Caco-2 (cell line): ENCODE results near the gene SMG1. TPM values are rescaled to one million over a fixed set of nuclear protein-coding genes. Genes with fewer than 3 reads are reported as not detected.
"Not testable (repeated sequence)": the region's sequence is repeated elsewhere in the genome, so short reads cannot be mapped to it uniquely, and the experiment has no call there.

ENCODE experiments used
- Bru-seq: library from RNA; stranded (reverse); fragments of 400-500 nt; gene quantifications from one replicate; lab custom pipeline; 2021; lab: Mats Ljungman, UMichigan
- BruChase-seq, 2 experiments: library from RNA; stranded (reverse); fragments of 400-500 nt; gene quantifications; one replicate each; lab custom pipeline; 2021; lab: Mats Ljungman, UMichigan
- BruUV-seq: library from RNA; stranded (reverse); fragments of 400-500 nt; replicated peaks from 2 replicates; lab custom pipeline; 2021; lab: Mats Ljungman, UMichigan
- CTCF ChIA-PET: fragments of 300-600 bp; sonication (Branson Sonifier 250); formaldehyde crosslinking; loops from one replicate; lab custom pipeline; 2022; ENCODE audit warnings: antibody characterized with exemption; lab: Charles Lee
- POLR2A ChIA-PET: fragments of 300-600 bp; sonication (Branson Sonifier 250); formaldehyde crosslinking; loops from one replicate; lab custom pipeline; 2022; ENCODE audit warnings: antibody characterized with exemption; lab: Charles Lee
- DNase-seq, 2 experiments: peaks; one replicate each; pipeline versions ENCODE4 v3.0.0 to v3.0.0-alpha.2; 2020 to 2022
- H3K27me3 ChIP-seq: replicated peaks from 2 replicates; pipeline ENCODE4 v1.6.0; 2011; ENCODE audit warnings: low read length; ENCODE audit not compliant: control insufficient read depth, insufficient read depth
- H3K36me3 ChIP-seq: 2 replicates; pipeline ENCODE4 v1.5.1; 2011; ENCODE audit warnings: low read length; ENCODE audit not compliant: control insufficient read depth, insufficient read depth
- H3K4me1 ChIP-seq: fragments of 250-450 bp; sonication (Bioruptor Pico); 2 replicates; pipeline ENCODE4 v1.5.1; 2020; ENCODE audit warnings: mild to moderate bottlenecking
- H3K4me3 ChIP-seq: 2 replicates; pipeline ENCODE4 v1.5.1; 2011; ENCODE audit warnings: low read depth, mild to moderate bottlenecking, control low read depth, low read length
- H3K9me3 ChIP-seq: fragments of 250-450 bp; sonication (Bioruptor Pico); 2 replicates; pipeline ENCODE4 v1.5.1; 2020; ENCODE audit warnings: mild to moderate bottlenecking, moderate library complexity
- H3K27ac Mint-ChIP-seq: one replicate; pipeline ENCODE4 v1.8.0; 2022; ENCODE audit warnings: mixed read lengths; ENCODE audit not compliant: unreplicated experiment
- H3K27me3 Mint-ChIP-seq: one replicate; pipeline ENCODE4 v1.8.0; 2022; ENCODE audit warnings: mixed read lengths; ENCODE audit not compliant: insufficient read depth, unreplicated experiment
- H3K36me3 Mint-ChIP-seq: one replicate; pipeline ENCODE4 v1.8.0; 2022; ENCODE audit warnings: mild to moderate bottlenecking, mixed read lengths; ENCODE audit not compliant: insufficient read depth, unreplicated experiment
- H3K4me1 Mint-ChIP-seq: one replicate; pipeline ENCODE4 v1.8.0; 2022; ENCODE audit warnings: low read depth, mixed read lengths; ENCODE audit not compliant: unreplicated experiment
- H3K4me3 Mint-ChIP-seq: one replicate; pipeline ENCODE4 v1.8.0; 2022; ENCODE audit warnings: mild to moderate bottlenecking, moderate library complexity, mixed read lengths; ENCODE audit not compliant: unreplicated experiment
- H3K9me3 Mint-ChIP-seq: one replicate; pipeline ENCODE4 v1.8.0; 2022; ENCODE audit warnings: mixed read lengths; ENCODE audit not compliant: unreplicated experiment
- CTCF ChIP-seq, 2 experiments: fragments of 200-600 bp in 1 of 2; IDR thresholded peaks; 1 replicate in 1 of 2; 2 replicates in 1 of 2; pipeline versions ENCODE4 v1.5.1 to v1.8.0; 2011 to 2022; ENCODE audit warnings: antibody characterized with exemption in 1 of 2, control low read depth in 1 of 2, inconsistent platforms in 1 of 2, low read depth in 1 of 2, low read length in 1 of 2, mild to moderate bottlenecking in 1 of 2, moderate library complexity in 1 of 2; ENCODE audit not compliant: insufficient read depth in 1 of 2, severe bottlenecking in 1 of 2, unreplicated experiment in 1 of 2
- intact Hi-C: fragments of 100-400 bp; cut with micrococcal nuclease; formaldehyde crosslinking; loops from one replicate; pipeline ENCODE4 v1.10.0; 2022; ENCODE audit not compliant: unreplicated experiment
- long read RNA-seq: library from polyadenylated mRNA; stranded (forward); transcript quantifications from one replicate; pipeline ENCODE4 v2.0.0, GENCODE V29; 2022
- total RNA-seq: library from RNA; stranded (reverse); gene quantifications from 2 replicates; pipeline ENCODE4 v1.2.3, GENCODE V29; 2022

Gene SMG1
- total RNA-seq (79.1 and 80.2 TPM in 2 replicates), Bru-seq, nascent RNA (percentile 86 among the genes with signal in this experiment), BruChase-seq, experiment 1, labeled RNA remaining after a 2-hour chase (percentile 93 among the genes with signal in this experiment), BruChase-seq, experiment 2, labeled RNA remaining after a 6-hour chase (percentile 95 among the genes with signal in this experiment)
- long read RNA-seq, partial matches to known transcripts: 2 of 12 reads
- long read RNA-seq, other reads (novel, unspliced or antisense): 9 of 12 reads

- peak within 1 kb of the TSS; percentile 100 for H3K27ac Mint-ChIP-seq
- POLR2A ChIA-PET: interaction anchor here (0.6 to 1.2 kb wide), 5 partner anchors 14 to 136 kb away, joined by 3 to 8 read pairs (median 3); partner anchors contain the start of genes ARL6IP1 and RPS15A
- DNase-seq: peak; percentile 96 to 98
- H3K27me3 Mint-ChIP-seq, H3K36me3 ChIP-seq, H3K9me3 Mint-ChIP-seq, BruUV-seq, H3K4me1 ChIP-seq, H3K4me1 Mint-ChIP-seq, H3K27me3 ChIP-seq, CTCF ChIA-PET, H3K9me3 ChIP-seq: not testable (repeated sequence)
- intact Hi-C loops: loop anchor here (1.0 to 2.0 kb wide), 2 partner anchors 43 to 136 kb away; partner anchors contain the start of gene RPS15A
- peaks cover 14% of the 10 kb centered on the region for H3K36me3 Mint-ChIP-seq
- H3K4me3 ChIP-seq: peak within 1 kb of the TSS; percentile 75
- H3K4me3 Mint-ChIP-seq: peak within 1 kb of the TSS; percentile 97
Observed at GRCh38 chr16:18925986-18926865, at the start of gene SMG1. Gene SMG1, minus strand, starts transcription at chr16:18926408. Its CDS starts 367 bp downstream, at chr16:18926041.

DNA sequence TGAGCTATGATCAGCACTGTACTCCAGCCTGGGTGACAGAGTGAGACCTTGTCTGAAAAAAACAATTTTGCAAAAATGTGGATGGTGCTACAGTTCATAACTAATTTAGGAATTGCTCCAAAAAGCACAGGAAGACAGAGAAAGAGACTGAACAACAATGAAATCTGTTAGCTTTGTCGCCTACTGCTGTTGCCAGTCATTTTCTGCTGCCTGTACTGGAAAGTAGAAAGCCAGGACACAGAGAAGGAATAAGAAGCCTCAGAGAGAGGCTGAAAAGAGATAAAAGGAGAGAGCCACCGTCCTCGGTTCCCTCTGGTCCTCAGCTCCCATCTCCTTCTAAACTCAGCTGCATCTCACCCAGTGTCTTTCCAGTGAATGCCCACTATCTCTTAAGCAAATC is 48.9 kb upstream of the SMG1 start:
- POLR2A ChIA-PET: no interaction called here
- Histone ChIP-seq H3K27me3 (no peaks in the 10 kb centered on the region), H3K4me3 (no peak overlapping the region), H3K36me3 (no peaks in the 10 kb centered on the region), H3K4me1 (peaks cover 7% of the 10 kb centered on the region; the same call in 1 of the 2 replicates), H3K9me3 (no peaks in the 10 kb centered on the region)
- Mint-ChIP-seq H3K9me3 (no peaks in the 10 kb centered on the region), H3K4me3 (no peak overlapping the region), H3K36me3 (no peaks in the 10 kb centered on the region), H3K27ac (no peak overlapping the region), H3K27me3 (no peaks in the 10 kb centered on the region), H3K4me1 (no peaks in the 10 kb centered on the region)
- no peak for TF ChIP-seq CTCF (IDR thresholded peaks at IDR 0.05; ENCODE audit: insufficient read depth in 1 of 2, low read depth in 1 of 2, low read length in 1 of 2, severe bottlenecking in 1 of 2, unreplicated experiment in 1 of 2)
- BruUV-seq: no TSS peak
- CTCF ChIA-PET: interaction anchor here (0.6 kb wide), 1 partner anchor 108 kb away, joined by 3 read pairs; no protein-coding TSS in a partner anchor
- intact Hi-C loops: no loop called here
- DNase-seq: no peak

DNA sequence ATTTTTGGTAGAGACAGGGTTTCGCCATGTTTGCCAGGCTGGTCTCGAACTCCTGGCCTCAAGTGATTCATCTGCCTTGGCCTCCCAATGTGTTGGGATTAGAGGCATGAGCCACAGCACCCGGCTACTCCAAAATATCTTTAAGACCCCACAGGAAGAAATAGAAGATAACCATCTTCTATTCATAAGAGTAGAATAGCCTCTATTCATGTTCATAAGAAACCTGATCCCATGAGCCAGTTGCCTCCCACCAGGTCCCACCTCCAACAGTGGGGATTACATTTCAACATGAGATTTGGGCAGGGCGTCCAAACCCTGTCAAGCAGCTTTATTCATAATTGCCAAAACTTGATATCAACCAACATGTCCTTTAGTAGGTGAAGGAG is 43.6 kb upstream of the SMG1 start:
- BruUV-seq: no TSS peak
- Histone ChIP-seq H3K4me3 (no peak overlapping the region), H3K4me1 (peaks cover 7% of the 10 kb centered on the region; the same call in 1 of the 2 replicates), H3K9me3 (no peaks in the 10 kb centered on the region), H3K27me3 (no peaks in the 10 kb centered on the region), H3K36me3 (no peaks in the 10 kb centered on the region)
- Mint-ChIP-seq H3K4me1 (peaks cover 12% of the 10 kb centered on the region), H3K36me3 (no peaks in the 10 kb centered on the region), H3K4me3 (no peak overlapping the region), H3K27ac (no peak overlapping the region), H3K27me3 (no peaks in the 10 kb centered on the region), H3K9me3 (no peaks in the 10 kb centered on the region)
- ChIA-PET CTCF (no interaction called here), POLR2A (interaction anchor here (0.6 kb wide), 1 partner anchor 11 kb away, joined by 6 read pairs; no protein-coding TSS in a partner anchor)
- no peak for DNase-seq
- no peak for TF ChIP-seq CTCF (IDR thresholded peaks at IDR 0.05; ENCODE audit: insufficient read depth in 1 of 2, low read depth in 1 of 2, low read length in 1 of 2, severe bottlenecking in 1 of 2, unreplicated experiment in 1 of 2)
- intact Hi-C loops: loop anchor here (2.0 kb wide), 2 partner anchors 43 to 169 kb away; partner anchors contain the start of genes ARL6IP1 and SMG1
